ENCODE measurements around the gene RHOJ. TPM values are rescaled to one million over a fixed set of nuclear protein-coding genes. Genes with fewer than 3 reads are reported as not detected.

The RHOJ gene
- total RNA-seq, 2 donors from 2014 or later: 2.5 to 6.6 TPM

GRCh38 chr14:63267171-63267570 is 62.9 kb downstream of the RHOJ start:
- Histone ChIP-seq H3K27me3 (replicated peaks; ENCODE audit: insufficient read depth) (no peaks in the 10 kb centered on the region), H3K4me3 (no peak overlapping the region), H3K9me3 (no peaks in the 10 kb centered on the region), H3K4me1 (replicated peaks) (no peaks in the 10 kb centered on the region), H3K36me3 (no peaks in the 10 kb centered on the region), H3K27ac (no peak overlapping the region)
- DNase-seq (ENCODE audit: low spot score): no peak
- TF ChIP-seq CTCF (IDR thresholded peaks at IDR 0.05) (no peak), POLR2AphosphoS5 (IDR thresholded peaks at IDR 0.05) (no peak), POLR2A (IDR thresholded peaks at IDR 0.05) (no peak)
- 91% methylated on average over 3 of the region's 3 CpGs for WGBS
- intact Hi-C loops (cut with DNase I): no loop called here

DNA sequence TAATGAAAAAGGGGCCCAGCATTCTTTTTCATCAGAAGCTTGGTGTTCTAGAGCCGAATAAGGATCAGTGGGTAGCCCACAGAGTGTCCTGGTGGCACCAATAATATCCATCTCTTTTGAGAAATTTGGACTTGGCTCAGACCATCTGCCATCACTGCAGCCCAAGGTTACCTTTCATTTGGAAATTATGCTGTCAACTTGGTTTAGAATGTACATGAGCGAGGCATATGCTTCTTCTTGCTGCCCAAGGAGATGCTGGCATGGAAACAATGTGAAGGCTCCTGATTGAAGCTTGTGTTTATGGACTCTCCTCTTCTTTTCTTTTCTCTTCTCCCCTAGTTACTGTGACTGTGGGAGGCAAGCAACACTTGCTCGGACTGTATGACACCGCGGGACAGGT is 64.5 kb downstream of the RHOJ start:
- Histone ChIP-seq H3K36me3 (no peaks in the 10 kb centered on the region), H3K4me1 (replicated peaks) (no peaks in the 10 kb centered on the region), H3K27ac (no peak overlapping the region), H3K9me3 (no peaks in the 10 kb centered on the region), H3K4me3 (no peak overlapping the region), H3K27me3 (replicated peaks; ENCODE audit: insufficient read depth) (no peaks in the 10 kb centered on the region)
- no peak for DNase-seq (ENCODE audit: low spot score)
- TF ChIP-seq POLR2A (IDR thresholded peaks at IDR 0.05): no peak
- WGBS: 91% methylated on average over 5 of the region's 5 CpGs
- intact Hi-C loops (cut with DNase I): no loop called here

DNA sequence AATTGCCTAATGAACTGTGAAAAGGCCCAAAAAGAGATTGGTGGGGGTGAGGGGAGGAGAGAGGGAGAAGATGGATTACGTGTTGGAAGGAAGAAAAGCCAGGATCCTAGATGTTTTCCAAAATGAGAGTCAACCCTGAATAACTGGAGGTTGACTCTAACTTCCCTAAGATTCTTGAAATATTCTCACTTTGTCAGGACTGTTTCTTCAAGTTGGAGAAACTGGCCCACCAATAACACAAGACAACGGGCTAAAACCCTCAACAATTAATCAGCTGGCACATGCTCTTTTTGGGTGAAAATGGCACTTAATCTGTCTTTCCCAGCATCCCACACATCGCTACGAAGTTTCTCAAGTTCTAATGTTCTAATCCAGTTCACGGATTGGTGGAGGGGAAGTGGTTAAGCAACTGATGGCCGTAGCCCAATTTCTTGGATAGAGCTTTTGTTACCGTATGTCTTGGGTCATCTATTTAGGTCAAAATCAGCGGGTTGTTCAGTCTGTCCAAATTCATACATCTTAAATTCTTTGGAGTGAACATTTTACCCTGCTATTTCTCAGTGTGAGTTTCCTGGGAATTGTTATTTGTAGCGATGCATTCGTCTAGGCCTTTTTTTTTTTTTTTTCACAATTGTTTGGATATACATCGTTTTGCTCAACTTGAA is 65.5 kb downstream of the RHOJ start:
- H3K9me3 ChIP-seq: no peaks in the 10 kb centered on the region
- no peaks in the 10 kb centered on the region for H3K4me1 ChIP-seq (replicated peaks)
- H3K36me3 ChIP-seq: no peaks in the 10 kb centered on the region
- no peak for DNase-seq (ENCODE audit: low spot score)
- intact Hi-C loops (cut with DNase I): no loop called here
- no peak overlapping the region for H3K4me3 ChIP-seq
- H3K27me3 ChIP-seq (replicated peaks; ENCODE audit: insufficient read depth): no peaks in the 10 kb centered on the region
- H3K27ac ChIP-seq: no peak overlapping the region
- WGBS: 94% methylated on average over 11 of the region's 11 CpGs
- TF ChIP-seq POLR2A (IDR thresholded peaks at IDR 0.05) (no peak), POLR2AphosphoS5 (IDR thresholded peaks at IDR 0.05) (no peak), CTCF (IDR thresholded peaks at IDR 0.05) (no peak)

- no peak for DNase-seq (ENCODE audit: low spot score)
- intact Hi-C loops (cut with DNase I): no loop called here
- WGBS: 30% methylated on average over 3 of the region's 3 CpGs
- H3K36me3 ChIP-seq: no peaks in the 10 kb centered on the region
- no peak overlapping the region for H3K27ac ChIP-seq
- H3K4me3 ChIP-seq: no peak overlapping the region
- no peaks in the 10 kb centered on the region for H3K9me3 ChIP-seq
- TF ChIP-seq CTCF (IDR thresholded peaks at IDR 0.05) (no peak), POLR2AphosphoS5 (IDR thresholded peaks at IDR 0.05) (no peak)
- no peaks in the 10 kb centered on the region for H3K27me3 ChIP-seq (replicated peaks; ENCODE audit: insufficient read depth)
- H3K4me1 ChIP-seq (replicated peaks): no peaks in the 10 kb centered on the region
Measured at GRCh38 chr14:63273129-63273528, 68.9 kb downstream of the RHOJ start.

GRCh38 chr14:63273717-63274655 is 69.7 kb downstream of the RHOJ start:
- TF ChIP-seq POLR2AphosphoS5 (IDR thresholded peaks at IDR 0.05) (no peak), POLR2A (IDR thresholded peaks at IDR 0.05) (no peak), CTCF (IDR thresholded peaks at IDR 0.05) (no peak)
- DNase-seq (ENCODE audit: low spot score): no peak
- Histone ChIP-seq H3K27me3 (replicated peaks; ENCODE audit: insufficient read depth) (no peaks in the 10 kb centered on the region), H3K27ac (no peak overlapping the region), H3K4me3 (no peak overlapping the region), H3K4me1 (replicated peaks) (no peaks in the 10 kb centered on the region), H3K9me3 (no peaks in the 10 kb centered on the region), H3K36me3 (no peaks in the 10 kb centered on the region)
- WGBS: 85% methylated on average over 8 of the region's 8 CpGs
- intact Hi-C loops (cut with DNase I): no loop called here
